Naive thymus-derived CD8-positive, alpha-beta T cell (primary cell): ENCODE measurements around the gene ZNF296. TPM values are rescaled to one million over a fixed set of nuclear protein-coding genes. Genes with fewer than 3 reads are reported as not detected.

ENCODE experiments used
- ATAC-seq, 2 donors: fragments of 150-1000 bp; cut with Tn5 transposase in 1 of 2; sonication (Bioruptor Pico), chemical (Tn5 transposase) in 1 of 2; 1 replicate in 1 of 2; 2 replicates in 1 of 2; pipeline ENCODE4 v1.10.0; 2021; ENCODE audit warnings: mild to moderate bottlenecking in 2 of 2, moderate library complexity in 2 of 2
- POLR2A ChIA-PET: fragments of 350-600 bp; sonication (Branson Sonifier 250); formaldehyde crosslinking; loops from one replicate; lab custom pipeline; 2021; ENCODE audit warnings: antibody characterized with exemption; lab: Charles Lee
- DNase-seq, 10 donors: peaks; one replicate each; pipeline versions ENCODE4 v3.0.0 to v3.0.0-alpha.2; 2020 to 2022
- H3K27ac Mint-ChIP-seq, 10 donors: one replicate each; pipeline ENCODE4 v1.8.0; 2020 to 2022; ENCODE audit warnings: mild to moderate bottlenecking in 10 of 10, mixed read lengths in 10 of 10, moderate library complexity in 4 of 10, inconsistent platforms in 1 of 10
- H3K27me3 Mint-ChIP-seq, 5 donors: one replicate each; pipeline ENCODE4 v1.8.0; 2021 to 2022; ENCODE audit warnings: mixed read lengths in 5 of 5
- H3K36me3 Mint-ChIP-seq, 3 donors: one replicate each; pipeline ENCODE4 v1.8.0; 2020 to 2022; ENCODE audit warnings: mixed read lengths in 3 of 3, mild to moderate bottlenecking in 2 of 3, inconsistent platforms in 1 of 3
- H3K4me1 Mint-ChIP-seq, 4 donors: one replicate each; pipeline ENCODE4 v1.8.0; 2021 to 2022; ENCODE audit warnings: mixed read lengths in 4 of 4
- H3K4me3 Mint-ChIP-seq, 10 donors: one replicate each; pipeline ENCODE4 v1.8.0; 2020 to 2022; ENCODE audit warnings: mild to moderate bottlenecking in 10 of 10, mixed read lengths in 10 of 10, moderate library complexity in 6 of 10, inconsistent platforms in 1 of 10
- H3K9me3 Mint-ChIP-seq, 9 donors: one replicate each; pipeline ENCODE4 v1.8.0; 2020 to 2022; ENCODE audit warnings: mixed read lengths in 9 of 9, mild to moderate bottlenecking in 3 of 9, inconsistent platforms in 1 of 9, moderate library complexity in 1 of 9
- polyA plus RNA-seq, 3 donors: library from polyadenylated mRNA; unstranded; fragments of 300-500 nt; fragmentation: Illumina TruSeq; gene quantifications; one replicate each; pipeline ENCODE4 v1.2.3, GENCODE V29; 2021
- total RNA-seq, 8 experiments: library from RNA in 2 of 8; stranded (reverse) in 2 of 8; gene quantifications; one replicate each; pipeline ENCODE4 v1.2.3 and lab custom pipeline; 2021 to 2026

ZNF296 gene
- total and polyA plus RNA-seq, 5 experiments from 2014 or later: 1.0 to 2.4 (median 1.6) TPM

DNA sequence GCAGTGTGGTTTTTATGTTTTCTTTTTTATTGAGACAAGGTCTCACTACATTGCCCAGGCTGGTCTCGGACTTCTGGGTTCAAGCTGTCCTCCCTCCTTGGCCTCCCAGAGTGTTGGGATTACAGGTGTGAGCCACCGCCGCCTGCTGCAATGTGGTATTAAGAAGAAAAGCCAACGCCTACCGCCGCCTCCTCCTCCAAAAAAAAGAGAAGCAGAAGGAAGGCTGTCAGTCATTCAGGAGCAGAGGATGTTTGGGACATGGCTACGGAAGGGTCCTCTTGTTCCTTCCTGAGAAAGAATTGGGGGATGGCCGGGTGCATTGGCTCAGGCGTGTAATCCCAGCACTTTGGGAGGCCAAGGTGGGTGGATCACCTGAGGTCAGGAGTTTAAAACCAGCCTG is 17.9 kb upstream of the ZNF296 start:
- no peak for ATAC-seq
- no peak for DNase-seq
- Mint-ChIP-seq H3K4me1 (peaks cover 56 to 83% (median 74%) of the 10 kb centered on the region in 4 donors), H3K4me3 (peak overlapping the region; percentile 91 to 99 (median 94)), H3K27me3 (no peaks in the 10 kb centered on the region), H3K9me3 (peaks cover 0 to 2% (median 0%) of the 10 kb centered on the region in 9 donors), H3K27ac (peak overlapping the region; percentile 79 to 100 (median 92)), H3K36me3 (peaks cover 0 to 4% (median 4%) of the 10 kb centered on the region in 3 donors)
- POLR2A ChIA-PET: interaction anchor here (3.0 to 3.4 kb wide), 2 partner anchors 18 to 55 kb away, joined by 26 to 30 read pairs; partner anchors contain the start of genes CLASRP and ZNF296

DNA sequence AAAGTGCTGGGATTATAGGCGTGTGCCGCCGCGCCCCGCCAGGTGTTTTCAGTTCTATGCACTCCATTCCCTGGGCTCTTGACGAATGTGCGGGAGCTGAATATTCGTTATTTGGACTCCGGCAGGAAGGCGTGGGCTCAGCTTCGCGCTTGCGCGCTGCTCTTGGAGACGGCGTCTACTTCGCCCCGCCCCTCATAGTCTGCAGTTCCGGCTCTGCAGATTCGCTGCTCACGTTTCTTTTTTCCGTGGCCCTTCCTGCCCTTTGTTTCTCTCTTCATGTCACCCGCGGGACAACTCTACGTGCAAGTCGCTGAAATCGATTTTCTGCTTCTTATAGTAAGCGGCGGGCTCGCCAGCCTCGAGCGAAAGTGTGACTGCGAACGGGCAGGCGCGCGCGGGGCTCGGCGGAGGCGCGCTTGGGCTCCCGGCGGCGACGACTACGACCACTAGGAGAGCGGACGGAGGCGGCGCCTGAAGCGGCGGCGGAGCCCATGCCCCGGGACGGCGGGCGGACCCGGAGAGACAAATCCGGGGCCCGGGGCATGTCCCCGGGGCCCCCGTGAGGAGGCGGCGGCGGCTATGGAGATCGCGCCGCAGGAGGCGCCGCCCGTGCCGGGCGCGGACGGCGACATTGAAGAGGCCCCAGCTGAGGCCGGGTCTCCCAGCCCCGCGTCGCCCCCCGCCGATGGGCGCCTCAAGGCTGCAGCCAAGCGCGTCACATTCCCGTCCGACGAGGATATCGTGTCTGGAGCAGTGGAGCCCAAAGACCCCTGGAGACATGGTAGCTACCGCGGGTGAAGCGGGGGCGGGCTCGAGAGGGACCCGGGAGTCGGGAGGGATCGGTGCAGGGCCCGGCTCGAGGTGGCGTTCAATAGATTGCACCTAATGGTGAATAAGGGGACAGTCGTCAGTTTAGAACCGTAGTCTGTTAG is 16.7 kb upstream of the ZNF296 start, which contains the start of gene PPP1R37:
PPP1R37 (plus strand) TSS at position 433 of the 932 bp plus-strand sequence; CDS start at position 580, 147 bp downstream.
- Mint-ChIP-seq H3K9me3 (peaks cover 0 to 2% (median 0%) of the 10 kb centered on the region in 9 donors), H3K4me3 (peak within 1 kb of the TSS; percentile 91 to 99 (median 94)), H3K27ac (peak within 1 kb of the TSS; percentile 97 to 100 (median 98)), H3K4me1 (peaks cover 46 to 81% (median 67%) of the 10 kb centered on the region in 4 donors), H3K36me3 (peaks cover 0 to 4% (median 4%) of the 10 kb centered on the region in 3 donors), H3K27me3 (no peaks in the 10 kb centered on the region)
- DNase-seq (peak; percentile 84 to 96 (median 90)), ATAC-seq (peak; percentile 78 to 80)
- POLR2A ChIA-PET: interaction anchor here (0.6 to 3.5 kb wide), 18 partner anchors 8 to 590 kb away, joined by 3 to 42 read pairs (median 4); partner anchors contain the start of genes BLOC1S3, CLASRP, CLPTM1 and GEMIN7

DNA sequence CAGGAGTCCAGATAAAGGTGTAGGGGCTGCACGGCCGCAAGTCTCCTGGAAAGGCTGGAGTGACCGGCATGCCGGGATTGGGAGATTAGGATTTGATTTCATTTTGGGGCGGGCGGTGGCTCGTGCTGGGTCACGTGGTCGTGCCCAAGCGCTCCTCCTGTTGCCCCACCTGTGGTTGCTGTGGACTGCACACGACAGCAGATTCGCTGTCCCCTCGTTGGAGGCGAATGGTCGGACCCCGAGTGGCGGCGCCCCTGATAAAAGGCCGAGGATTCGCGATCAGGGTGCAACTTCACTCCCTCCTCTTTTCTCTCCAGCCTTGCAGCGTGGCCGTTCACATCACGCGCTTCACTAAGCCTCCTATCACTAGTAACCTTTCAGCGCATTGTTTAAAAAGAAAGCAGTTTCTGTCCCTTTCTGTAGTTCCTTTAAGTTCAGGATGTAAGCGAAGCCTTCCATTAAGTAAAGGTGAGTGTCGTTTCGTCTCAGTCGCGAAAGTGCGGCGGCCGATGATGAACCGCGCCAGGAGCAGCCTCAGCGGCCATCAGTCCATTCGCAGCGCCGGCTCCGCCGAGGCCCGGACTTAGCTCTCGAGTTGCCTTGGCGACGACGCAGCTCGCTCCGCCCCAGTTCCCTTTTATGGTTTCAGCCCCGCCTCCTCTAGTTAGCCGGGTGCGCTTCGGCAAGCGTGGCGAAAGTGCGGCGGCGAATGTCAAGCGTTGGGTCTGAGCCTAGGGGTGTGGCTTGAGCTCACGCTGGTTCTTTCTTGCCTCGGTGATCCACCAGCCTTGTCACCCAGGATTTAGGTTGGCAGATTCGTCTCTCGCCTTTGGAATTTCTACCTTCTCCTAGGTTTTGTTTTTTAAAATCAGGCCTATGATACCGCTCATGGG is 15.0 kb upstream of the ZNF296 start:
- POLR2A ChIA-PET: interaction anchor here (0.9 to 3.5 kb wide), 13 partner anchors 8 to 338 kb away, joined by 3 to 42 read pairs (median 11); partner anchors contain the start of genes BLOC1S3, CLASRP, CLPTM1 and GEMIN7
- H3K36me3 Mint-ChIP-seq: peaks cover 0 to 9% (median 4%) of the 10 kb centered on the region in 3 donors
- H3K4me3 Mint-ChIP-seq: peak overlapping the region; percentile 91 to 99 (median 94)
- ATAC-seq (peak; percentile 69 to 70), DNase-seq (peak; percentile 88 to 97 (median 92))
- no peaks in the 10 kb centered on the region for H3K27me3 Mint-ChIP-seq
- H3K9me3 Mint-ChIP-seq: peaks cover 0 to 2% (median 0%) of the 10 kb centered on the region in 9 donors
- H3K27ac Mint-ChIP-seq: peak overlapping the region; percentile 97 to 100 (median 98)
- peaks cover 38 to 79% (median 61%) of the 10 kb centered on the region in 4 donors for H3K4me1 Mint-ChIP-seq

DNA sequence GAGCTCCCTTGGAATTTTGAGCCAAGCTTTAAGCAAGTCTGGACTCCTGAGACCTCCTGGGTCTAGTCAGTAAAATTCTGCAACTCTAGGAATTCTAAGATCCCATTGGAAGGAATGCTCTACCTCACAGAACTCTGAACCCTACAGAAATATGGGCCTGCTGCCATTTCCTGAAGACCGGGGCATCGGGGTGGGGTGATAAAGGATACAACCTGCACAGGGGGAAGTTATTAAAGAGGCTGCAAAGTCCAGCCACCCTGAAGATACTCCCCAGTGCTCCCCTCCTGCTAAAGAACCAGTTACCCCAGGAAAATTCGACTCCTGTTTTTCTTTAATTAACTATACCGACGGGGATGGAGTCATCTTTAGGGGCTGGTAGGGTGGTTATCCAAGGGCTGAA is 14.3 kb upstream of the ZNF296 start:
- H3K4me3 Mint-ChIP-seq: peak overlapping the region in 2 of 10 donors; percentile 19 to 99
- POLR2A ChIA-PET: interaction anchor here (1.2 to 3.5 kb wide), 2 partner anchors 11 to 14 kb away, joined by 3 to 34 read pairs; partner anchors contain the start of gene GEMIN7
- peaks cover 0 to 2% (median 0%) of the 10 kb centered on the region in 9 donors for H3K9me3 Mint-ChIP-seq
- ATAC-seq: no peak
- no peak for DNase-seq
- H3K36me3 Mint-ChIP-seq: peaks cover 0 to 13% (median 4%) of the 10 kb centered on the region in 3 donors
- peak overlapping the region in 4 of 10 donors; percentile 6 to 98 (median 72) for H3K27ac Mint-ChIP-seq
- no peaks in the 10 kb centered on the region for H3K27me3 Mint-ChIP-seq
- H3K4me1 Mint-ChIP-seq: peaks cover 32 to 75% (median 55%) of the 10 kb centered on the region in 4 donors

DNA sequence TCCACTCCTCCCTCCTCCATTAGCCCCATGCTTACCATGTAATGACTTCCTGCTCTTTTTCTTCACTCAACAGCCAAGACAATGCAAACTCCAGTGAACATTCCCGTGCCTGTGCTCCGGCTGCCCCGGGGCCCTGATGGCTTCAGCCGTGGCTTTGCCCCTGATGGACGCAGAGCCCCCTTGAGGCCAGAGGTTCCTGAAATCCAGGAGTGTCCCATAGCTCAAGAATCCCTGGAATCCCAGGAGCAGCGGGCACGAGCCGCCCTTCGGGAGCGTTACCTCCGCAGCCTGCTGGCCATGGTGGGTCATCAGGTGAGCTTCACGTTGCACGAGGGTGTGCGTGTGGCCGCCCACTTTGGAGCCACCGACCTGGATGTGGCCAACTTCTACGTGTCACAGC is 13.8 kb upstream of the ZNF296 start:
- Mint-ChIP-seq H3K4me1 (peaks cover 32 to 73% (median 53%) of the 10 kb centered on the region in 4 donors), H3K36me3 (peaks cover 0 to 17% (median 4%) of the 10 kb centered on the region in 3 donors), H3K4me3 (no peak overlapping the region), H3K27ac (peak overlapping the region in 2 of 10 donors; percentile 40 to 71), H3K27me3 (no peaks in the 10 kb centered on the region), H3K9me3 (peaks cover 0 to 2% (median 0%) of the 10 kb centered on the region in 9 donors)
- ATAC-seq: no peak
- DNase-seq: no peak
- POLR2A ChIA-PET: interaction anchor here (0.6 to 1.3 kb wide), 3 partner anchors 11 to 17 kb away, joined by 3 to 4 read pairs (median 4); partner anchors contain the start of gene GEMIN7

DNA sequence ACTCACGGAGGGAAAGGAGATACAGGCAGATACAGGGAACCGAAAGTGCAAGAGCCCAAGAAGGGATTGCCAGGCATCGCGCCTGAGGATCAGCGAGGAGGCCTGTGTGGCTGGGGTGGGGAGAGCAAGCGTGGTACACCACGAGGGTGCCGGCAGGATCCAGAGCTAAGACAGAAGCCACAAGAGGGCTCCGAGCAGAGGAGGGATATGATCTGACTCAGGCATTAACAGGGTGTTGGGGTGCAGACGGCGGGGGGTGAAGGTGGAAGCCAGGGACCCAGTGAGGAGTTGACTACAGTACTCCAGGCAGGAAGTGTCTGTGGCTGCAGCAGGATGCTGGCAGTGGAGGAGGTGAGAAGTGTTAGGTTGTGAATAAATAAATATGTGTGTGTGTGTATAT is 11.3 kb upstream of the ZNF296 start:
- peak overlapping the region in 9 of 10 donors; percentile 45 to 82 (median 74) for H3K4me3 Mint-ChIP-seq
- DNase-seq (peak in 8 of 10 donors; percentile 24 to 68 (median 43)), ATAC-seq (peak; percentile 49 to 73)
- H3K27ac Mint-ChIP-seq: peak overlapping the region; percentile 74 to 96 (median 91)
- POLR2A ChIA-PET: interaction anchor here (1.3 kb wide), 1 partner anchor 8 kb away, joined by 3 read pairs; the partner anchor contains the start of gene GEMIN7
- H3K4me1 Mint-ChIP-seq: peaks cover 13 to 52% (median 30%) of the 10 kb centered on the region in 4 donors
- H3K36me3 Mint-ChIP-seq: peaks cover 0 to 21% (median 4%) of the 10 kb centered on the region in 3 donors
- H3K27me3 Mint-ChIP-seq: no peaks in the 10 kb centered on the region
- H3K9me3 Mint-ChIP-seq: peaks cover 0 to 2% (median 0%) of the 10 kb centered on the region in 9 donors

DNA sequence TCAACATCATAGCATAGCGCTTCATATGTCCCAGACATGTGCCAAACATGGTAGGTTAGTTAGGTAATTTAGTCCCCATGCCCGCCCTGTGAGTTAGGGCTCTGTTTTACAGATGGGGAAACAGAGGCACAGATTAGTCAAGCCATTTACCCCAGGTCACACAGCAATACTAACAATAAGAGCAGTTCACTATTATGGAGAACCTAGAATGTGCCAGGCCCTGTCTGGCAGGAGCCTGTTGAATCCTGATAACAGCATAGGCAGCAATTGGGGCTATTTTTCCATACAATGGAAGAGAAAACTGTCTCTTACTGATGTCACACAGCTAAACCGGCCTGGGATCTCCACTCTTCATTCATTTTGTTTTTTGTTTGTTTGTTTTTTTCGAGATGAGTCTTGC is 10.2 kb upstream of the ZNF296 start:
- no peaks in the 10 kb centered on the region for H3K27me3 Mint-ChIP-seq
- H3K4me3 Mint-ChIP-seq: no peak overlapping the region
- POLR2A ChIA-PET: no interaction called here
- no peak for ATAC-seq
- peaks cover 0 to 31% (median 11%) of the 10 kb centered on the region in 3 donors for H3K36me3 Mint-ChIP-seq
- H3K27ac Mint-ChIP-seq: peak overlapping the region in 9 of 10 donors; percentile 1 to 96 (median 74)
- peaks cover 17 to 53% (median 34%) of the 10 kb centered on the region in 4 donors for H3K4me1 Mint-ChIP-seq
- H3K9me3 Mint-ChIP-seq: peaks cover 0 to 2% (median 0%) of the 10 kb centered on the region in 9 donors
- DNase-seq: no peak

DNA sequence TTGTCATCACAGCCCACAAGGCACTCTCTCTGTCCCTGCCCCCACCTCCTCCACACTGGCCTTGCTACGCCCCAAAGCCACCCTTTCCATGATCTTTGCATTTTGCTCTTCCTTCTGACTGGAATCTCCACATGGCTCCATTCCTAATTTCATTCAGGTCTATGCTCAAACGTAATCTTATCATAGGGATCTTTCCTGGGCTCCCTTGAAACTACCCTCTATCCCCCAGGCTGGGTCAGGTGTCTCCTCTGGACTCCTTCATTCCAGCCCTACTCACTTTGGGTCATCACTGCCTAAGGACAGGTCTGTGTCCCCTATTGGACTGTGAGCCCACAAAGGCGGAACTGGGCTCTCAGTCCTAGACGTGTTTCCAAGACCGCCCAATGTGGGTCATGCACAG is 5.9 kb upstream of the ZNF296 start:
- Mint-ChIP-seq H3K36me3 (peaks cover 0 to 29% (median 8%) of the 10 kb centered on the region in 3 donors), H3K4me1 (peaks cover 13 to 57% (median 47%) of the 10 kb centered on the region in 4 donors), H3K27ac (peak overlapping the region in 6 of 10 donors; percentile 5 to 83 (median 40)), H3K9me3 (no peaks in the 10 kb centered on the region), H3K4me3 (peak overlapping the region in 6 of 10 donors; percentile 4 to 78 (median 48)), H3K27me3 (no peaks in the 10 kb centered on the region)
- DNase-seq (no peak), ATAC-seq (no peak)
- POLR2A ChIA-PET: no interaction called here

DNA sequence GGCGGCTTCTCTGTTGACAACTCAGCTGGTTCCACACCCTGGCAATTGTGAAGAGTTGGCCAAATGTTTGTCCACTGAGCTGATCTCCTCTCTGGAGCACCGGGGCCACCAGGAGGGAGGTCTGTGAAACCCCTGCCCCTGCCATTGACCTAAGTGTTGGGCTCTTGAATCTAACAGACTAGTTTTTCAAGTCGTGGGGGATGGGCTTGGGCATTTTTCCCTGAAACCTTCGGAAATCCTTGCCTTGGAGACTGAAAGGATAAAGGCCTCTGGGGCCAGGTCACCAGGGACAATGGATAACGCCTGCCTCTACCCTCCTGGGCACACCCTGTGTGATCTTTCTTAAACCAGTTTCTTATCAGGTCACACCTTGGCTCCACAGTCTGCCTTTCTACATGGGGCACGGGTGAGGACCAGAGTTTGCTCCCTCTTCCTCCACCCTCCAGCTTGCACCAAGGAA is 3.7 kb upstream of the ZNF296 start:
- Mint-ChIP-seq H3K4me1 (peaks cover 15 to 58% (median 55%) of the 10 kb centered on the region in 4 donors), H3K36me3 (peaks cover 0 to 20% (median 8%) of the 10 kb centered on the region in 3 donors), H3K9me3 (no peaks in the 10 kb centered on the region), H3K27ac (peak overlapping the region; percentile 47 to 94 (median 91)), H3K4me3 (peak overlapping the region; percentile 91 to 97 (median 94)), H3K27me3 (no peaks in the 10 kb centered on the region)
- POLR2A ChIA-PET: interaction anchor here (0.7 to 2.5 kb wide), 4 partner anchors 12 to 98 kb away, joined by 3 to 34 read pairs (median 8); partner anchors contain the start of genes BLOC1S3, PPP1R37 and TRAPPC6A
- no peak for ATAC-seq
- DNase-seq: no peak

DNA sequence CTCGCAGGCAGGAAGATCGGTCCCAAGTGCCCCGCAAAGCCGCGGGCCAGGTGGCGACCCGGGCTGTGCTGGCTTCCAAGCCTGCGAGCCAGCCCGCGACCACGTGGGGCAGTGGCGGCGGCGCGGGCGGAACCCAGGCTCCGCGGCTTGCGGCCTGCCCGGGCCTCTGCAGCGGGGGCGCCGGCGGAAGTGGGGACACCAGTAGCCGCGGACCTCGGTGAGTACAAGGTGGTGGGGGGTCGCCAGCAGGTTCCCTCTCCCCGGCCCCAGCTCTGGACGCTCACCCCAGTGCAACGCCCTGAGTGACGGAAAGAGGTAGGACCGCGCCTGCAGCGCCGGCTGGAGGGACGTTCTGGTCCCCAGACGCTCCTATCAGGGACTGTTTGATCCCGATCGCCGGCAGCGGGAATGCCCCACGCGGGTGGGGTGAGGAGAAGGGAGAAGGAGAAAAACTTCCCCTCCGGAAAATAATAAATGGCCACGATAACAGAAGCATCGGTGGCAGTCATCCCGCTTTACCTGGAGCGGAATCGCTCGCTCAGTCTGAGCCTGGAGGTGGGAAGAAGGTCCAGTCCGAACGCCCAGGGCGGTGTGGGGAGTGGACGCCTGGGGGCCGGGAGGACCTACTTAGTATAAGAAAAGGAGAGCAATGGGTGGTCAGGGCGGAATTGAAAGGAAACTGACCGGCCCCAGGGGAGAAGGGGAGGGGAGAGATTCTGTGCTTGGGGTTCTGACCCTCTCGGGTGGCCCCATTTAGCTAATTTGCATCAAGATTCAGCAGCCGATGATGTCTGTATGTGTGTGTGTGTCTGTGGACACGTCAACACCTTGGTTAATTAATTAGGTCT is 3.0 kb upstream of the ZNF296 start, which contains the start of gene GEMIN7:
GEMIN7 (plus strand) TSS at position 198 of the 848 bp plus-strand sequence. CDS start 10,855 bp downstream, outside the sequence.
- ATAC-seq (peak; percentile 69 to 81), DNase-seq (peak; percentile 59 to 80 (median 77))
- Mint-ChIP-seq H3K27me3 (no peaks in the 10 kb centered on the region), H3K4me3 (peak within 1 kb of the TSS; percentile 91 to 97 (median 94)), H3K27ac (peak within 1 kb of the TSS; percentile 83 to 94 (median 92)), H3K36me3 (peaks cover 0 to 18% (median 8%) of the 10 kb centered on the region in 3 donors), H3K4me1 (peaks cover 15 to 65% (median 58%) of the 10 kb centered on the region in 4 donors), H3K9me3 (no peaks in the 10 kb centered on the region)
- POLR2A ChIA-PET: interaction anchor here (0.5 to 2.5 kb wide), 11 partner anchors 9 to 1958 kb away, joined by 3 to 34 read pairs (median 3); partner anchors contain the start of genes BLOC1S3, CLASRP, PPP1R37 and RELB
